Urothelium cell line (cell line): Measurements from ENCODE around the gene RPUSD1.

Experiments used
- DNase-seq: peaks from one replicate; pipeline ENCODE4 v3.0.0; 2011; ENCODE audit warnings: low spot score, mixed read lengths
- FAIRE-seq: peaks from 2 replicates; lab custom pipeline; 2011; peaks lifted over from hg19 to GRCh38; lab: Jason Lieb, UNC

RPUSD1 gene

GRCh38 chr16:799948-800833 lies 12.0 kb upstream of the RPUSD1 start, which contains the start of gene GNG13:
GNG13 (minus strand) TSS chr16:800734; CDS start chr16:799077, 1,657 bp downstream.
- DNase-seq (no peak), FAIRE-seq (no peak)

- FAIRE-seq: no peak
- no peak for DNase-seq
These were observed 11.1 kb upstream of the RPUSD1 start for GRCh38 chr16:799111-799947.

DNA sequence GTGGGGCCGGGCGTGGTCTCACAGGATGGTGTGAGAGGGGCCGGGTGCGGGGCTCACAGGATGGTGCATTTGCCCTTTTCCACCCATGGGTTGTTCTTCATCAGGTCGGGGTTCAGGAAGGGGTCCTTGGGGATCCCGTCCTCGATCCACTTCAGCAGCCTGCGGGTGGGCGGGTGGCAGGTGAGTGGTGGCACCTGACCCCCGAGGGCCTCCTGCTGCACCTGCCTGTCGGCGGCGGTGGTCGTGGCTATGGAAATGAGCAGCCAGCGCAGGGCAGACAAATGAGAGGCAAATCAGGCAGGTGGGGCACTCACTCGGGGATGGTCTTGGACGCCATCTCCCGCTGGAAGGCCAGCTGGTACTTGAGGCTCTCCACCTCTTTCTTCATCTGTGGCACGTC lies 10.5 kb upstream of the RPUSD1 start:
- DNase-seq (no peak), FAIRE-seq (no peak)

DNA sequence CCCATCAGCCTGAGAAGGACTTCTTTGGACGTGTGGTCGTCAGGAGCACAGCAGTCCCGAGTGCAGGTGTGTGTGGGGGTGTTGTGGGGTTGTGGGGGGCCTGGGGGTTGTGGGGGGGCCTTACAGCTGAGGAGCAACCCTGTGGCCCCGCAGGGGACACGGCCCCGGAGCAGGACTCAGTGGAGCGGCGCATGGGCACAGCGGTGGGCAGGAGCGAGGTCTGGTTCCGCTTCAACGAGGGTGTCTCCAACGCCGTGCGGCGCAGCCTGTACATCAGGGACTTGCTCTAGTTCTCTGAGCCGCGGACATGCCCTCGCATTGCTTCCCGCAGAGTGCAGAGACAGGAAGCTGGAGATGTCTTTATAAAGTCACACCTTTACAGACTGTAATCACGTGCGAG lies 9.5 kb upstream of the RPUSD1 start:
- DNase-seq: no peak
- FAIRE-seq: no peak

DNA sequence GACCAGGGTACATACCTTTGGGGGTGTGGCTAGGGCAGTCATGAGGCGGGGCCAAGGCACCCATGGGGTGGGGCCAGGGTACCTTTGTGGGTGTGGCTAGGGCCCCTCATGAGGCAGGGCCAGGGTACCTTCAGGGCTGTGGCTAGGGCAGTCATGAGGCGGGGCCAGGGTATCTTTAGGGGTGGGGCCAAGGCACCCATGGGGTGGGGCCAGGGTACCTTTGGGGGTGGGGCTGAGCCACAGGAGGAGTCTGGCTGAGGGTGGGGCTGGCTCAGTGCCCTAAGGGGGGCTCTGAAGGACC lies 8.9 kb upstream of the RPUSD1 start:
- FAIRE-seq (no peak), DNase-seq (no peak)

- DNase-seq (no peak), FAIRE-seq (peak; percentile 68)
These were observed 8.3 kb upstream of the RPUSD1 start for GRCh38 chr16:796296-797119.

DNA sequence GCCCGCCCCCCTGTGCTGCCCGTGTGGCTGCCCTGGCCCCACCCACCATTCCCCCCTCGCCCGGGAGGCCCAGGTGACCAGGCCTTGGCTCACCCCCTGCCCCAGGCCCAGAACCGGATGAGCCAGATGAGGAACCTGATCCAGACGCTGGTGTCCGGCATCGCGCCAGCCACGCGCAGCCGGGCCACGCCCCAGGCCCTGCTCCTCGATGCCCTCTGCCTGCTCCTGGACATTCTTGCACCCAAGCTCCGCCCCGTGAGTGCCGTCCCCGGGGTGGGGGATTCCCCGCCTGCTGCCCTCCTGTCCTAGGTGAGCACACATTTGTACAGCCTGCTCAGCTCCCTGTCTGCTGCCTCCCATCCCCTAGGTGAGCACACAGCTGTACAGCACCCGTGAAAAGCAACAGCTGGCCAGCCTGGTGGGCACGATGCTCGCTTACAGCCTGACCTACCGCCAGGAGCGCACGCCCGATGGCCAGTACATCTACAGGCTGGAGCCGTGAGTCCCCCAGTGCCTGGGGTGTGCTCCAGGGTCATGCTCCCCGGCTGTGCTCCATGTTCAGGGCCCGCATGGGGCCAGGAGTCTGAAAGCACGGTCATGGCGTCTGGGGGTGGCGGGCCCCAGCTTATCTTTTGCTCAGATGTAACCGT lies 7.5 kb upstream of the RPUSD1 start:
- DNase-seq (no peak), FAIRE-seq (no peak)

DNA sequence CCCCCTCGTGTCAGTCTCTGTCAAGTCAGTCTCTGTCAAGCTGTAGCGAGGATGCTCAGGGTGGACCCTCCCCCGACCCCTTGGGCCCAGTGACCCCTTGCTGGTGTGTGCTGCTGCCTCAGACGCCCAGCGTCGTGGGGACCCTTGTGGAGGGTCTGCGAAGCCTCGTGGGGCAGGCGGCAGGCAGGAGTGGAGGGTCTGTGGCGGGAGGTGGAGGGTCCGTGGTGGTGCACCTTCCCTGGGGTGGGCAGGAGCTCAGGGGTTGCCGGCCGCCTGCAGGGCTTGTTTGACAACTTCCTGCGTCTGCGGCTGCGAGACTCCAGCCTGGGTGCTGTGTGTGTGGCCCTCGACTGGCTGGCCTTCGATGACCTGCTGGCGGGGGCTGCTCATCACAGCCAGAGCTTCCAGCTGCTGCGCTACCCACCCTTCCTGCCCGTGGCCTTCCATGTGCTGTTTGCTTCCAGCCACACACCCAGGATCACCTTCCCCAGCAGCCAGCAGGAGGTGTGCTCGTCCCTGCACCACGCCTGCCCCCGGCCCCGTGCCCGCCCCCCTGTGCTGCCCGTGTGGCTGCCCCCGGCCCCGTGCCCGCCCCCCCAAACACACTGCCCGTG lies 6.8 kb upstream of the RPUSD1 start:
- FAIRE-seq (no peak), DNase-seq (no peak)

DNA sequence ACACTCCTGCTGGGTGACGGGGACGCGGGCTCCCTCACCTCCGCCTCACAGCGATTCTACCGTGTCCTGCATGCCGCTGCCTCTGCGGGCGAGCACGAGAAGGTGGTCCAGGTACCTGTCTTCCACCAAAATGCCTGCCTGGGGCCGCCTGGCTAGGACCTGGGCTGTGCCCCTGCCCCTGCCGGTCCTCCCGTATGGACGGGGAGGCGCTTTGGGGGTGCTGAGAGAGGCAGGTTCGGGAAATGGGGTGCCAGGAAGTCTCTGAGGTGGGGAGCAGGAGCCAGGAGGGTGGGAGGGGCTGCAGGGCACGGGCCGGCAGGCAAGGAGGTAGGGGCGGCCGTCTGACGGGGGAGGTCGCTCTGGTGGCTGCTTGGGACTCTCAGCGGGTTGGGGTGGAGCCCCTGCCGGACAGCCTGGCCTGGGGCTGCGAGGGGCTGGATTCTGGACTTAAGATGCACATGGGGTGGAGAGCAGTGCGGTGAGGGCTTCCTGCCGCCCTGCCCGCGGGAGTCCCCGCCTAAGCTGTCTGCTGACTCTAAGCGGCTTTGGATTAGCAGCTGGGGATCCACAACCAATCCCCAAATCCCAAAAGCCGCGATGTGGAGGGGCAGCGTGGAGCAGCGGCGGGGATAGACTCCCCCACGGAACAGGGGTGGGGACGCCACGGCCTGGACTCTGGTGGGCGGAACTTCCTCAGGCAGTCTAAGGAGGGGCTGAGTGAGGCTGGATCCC lies 6.1 kb upstream of the RPUSD1 start:
- FAIRE-seq (no peak), DNase-seq (no peak)

GRCh38 chr16:793414-793813 lies 5.2 kb upstream of the RPUSD1 start:
- DNase-seq (no peak), FAIRE-seq (no peak)

DNA sequence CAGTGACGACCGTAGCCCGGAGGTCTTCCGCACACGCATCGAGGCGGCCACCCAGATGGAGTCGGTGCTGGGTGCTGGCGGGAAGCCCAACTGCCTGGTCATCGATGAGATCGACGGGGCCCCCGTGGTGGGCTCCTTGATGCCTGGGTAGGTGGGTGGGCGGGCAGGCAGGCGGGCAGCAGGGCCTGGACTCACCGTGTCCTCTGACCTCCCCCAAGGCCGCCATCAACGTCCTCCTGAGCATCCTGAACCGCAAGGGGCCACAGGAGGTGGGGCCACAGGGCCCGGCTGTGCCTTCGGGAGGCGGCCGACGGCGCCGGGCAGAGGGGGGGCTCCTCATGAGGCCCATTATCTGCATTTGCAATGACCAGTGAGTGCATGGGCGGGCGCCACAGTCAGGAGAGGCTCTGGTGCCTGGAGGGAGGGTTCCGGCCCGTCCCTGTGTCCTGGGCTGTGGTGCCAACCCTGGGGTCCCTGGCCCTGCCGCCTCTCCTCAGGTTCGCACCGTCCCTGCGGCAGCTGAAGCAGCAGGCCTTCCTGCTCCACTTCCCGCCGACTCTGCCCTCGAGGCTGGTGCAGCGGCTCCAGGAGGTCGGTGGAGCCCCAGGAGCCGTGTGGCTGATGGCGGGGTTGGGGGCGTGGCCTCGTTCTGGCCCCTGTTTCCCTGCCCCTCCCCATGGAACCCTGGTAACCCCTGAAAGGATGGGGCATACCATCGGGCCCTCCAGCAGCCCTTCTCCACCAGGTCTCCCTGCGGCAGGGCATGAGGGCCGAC lies 4.2 kb upstream of the RPUSD1 start:
- DNase-seq: no peak
- FAIRE-seq: no peak

- DNase-seq (no peak), FAIRE-seq (no peak)
These were observed 3.0 kb upstream of the RPUSD1 start for GRCh38 chr16:791131-791530.

- FAIRE-seq: no peak
- DNase-seq: no peak
These were observed 1.9 kb upstream of the RPUSD1 start for GRCh38 chr16:790086-790485.

- DNase-seq: no peak
- FAIRE-seq: no peak
These were observed 1.1 kb upstream of the RPUSD1 start for GRCh38 chr16:789191-789850.

DNA sequence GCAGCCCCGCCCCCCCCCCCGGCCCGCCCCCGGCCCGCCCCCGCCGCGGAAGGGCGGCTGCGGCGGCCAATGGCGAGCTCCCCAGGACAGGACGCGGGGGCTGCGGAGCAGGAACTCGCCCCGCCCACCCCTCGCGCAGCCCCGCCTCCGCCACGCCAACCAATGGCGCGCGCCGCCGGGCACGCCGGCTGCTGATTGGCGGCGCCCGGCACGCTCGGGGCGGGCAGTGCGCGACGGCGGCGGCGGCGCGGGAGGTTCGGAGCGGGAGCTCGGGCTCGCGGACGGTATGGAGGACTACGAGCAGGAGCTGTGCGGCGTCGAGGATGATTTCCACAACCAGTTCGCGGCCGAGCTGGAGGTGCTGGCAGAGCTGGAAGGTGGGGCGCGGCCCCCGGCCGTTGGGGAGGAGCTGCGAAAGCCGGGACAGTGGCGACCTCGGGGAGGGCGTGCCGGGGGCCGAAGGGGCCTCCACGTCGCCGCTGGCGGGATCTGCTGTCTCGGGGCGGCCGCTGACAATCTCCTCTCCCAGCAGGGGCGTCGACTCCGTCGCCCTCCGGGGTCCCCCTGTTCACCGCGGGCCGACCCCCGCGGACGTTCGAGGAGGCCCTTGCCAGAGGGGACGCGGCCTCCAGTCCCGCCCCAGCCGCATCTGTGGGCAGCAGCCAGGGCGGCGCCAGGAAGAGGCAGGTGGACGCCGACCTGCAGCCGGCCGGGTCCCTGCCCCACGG lies 382 bp upstream of the RPUSD1 start, which contains the start of gene CHTF18:
Gene CHTF18 (plus strand): TSS at position 222 of the 728 bp plus-strand sequence. CDS start 65 bp downstream, at position 287.
- peak; percentile 94 for FAIRE-seq
- peak; percentile 99 for DNase-seq

DNA sequence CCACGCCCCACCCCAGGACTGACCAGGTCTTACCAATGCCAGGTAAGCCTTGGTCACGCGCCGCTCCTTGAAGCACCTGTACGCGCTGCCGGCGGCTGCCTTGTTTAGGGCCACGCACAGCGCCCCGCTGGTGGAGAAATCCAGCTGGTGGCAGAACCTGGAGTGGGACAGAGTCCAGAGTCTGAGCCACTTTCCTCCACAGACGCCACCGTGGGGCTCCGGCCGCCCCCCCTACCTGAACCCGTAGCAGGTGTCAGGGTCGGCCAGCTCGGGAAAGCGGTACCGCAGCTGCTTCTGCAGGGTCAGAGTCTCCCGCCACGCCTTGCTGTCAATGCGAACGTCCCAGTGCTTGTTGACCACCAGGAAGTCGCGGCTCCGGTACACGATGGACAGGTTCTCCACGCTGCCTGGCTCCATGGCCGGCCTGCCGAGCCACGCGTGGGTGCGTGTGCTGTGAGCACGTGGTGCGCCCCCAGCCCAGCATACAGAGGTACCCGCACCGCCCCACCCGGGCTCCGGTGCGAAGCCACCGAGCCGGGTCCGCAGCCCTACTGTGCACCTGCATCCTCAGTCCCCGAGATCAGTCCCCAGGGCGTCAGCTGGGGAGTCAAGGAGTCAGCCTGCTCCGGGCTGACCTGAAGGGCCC lies 737 bp downstream of the RPUSD1 start:
- FAIRE-seq (no peak), DNase-seq (no peak)
